PC-9 (cell line): ENCODE data around the gene TBC1D10B. TPM values are rescaled to one million over a fixed set of nuclear protein-coding genes. Genes with fewer than 3 reads are reported as not detected.

ENCODE experiments used
- BruUV-seq: library from RNA; stranded (reverse); fragments of 400-500 nt; replicated peaks from 2 replicates; lab custom pipeline; 2021; lab: Mats Ljungman, UMichigan
- CTCF ChIA-PET: fragments of 300-600 bp; sonication (Branson Sonifier 250); formaldehyde crosslinking; loops from one replicate; lab custom pipeline; 2022; ENCODE audit warnings: antibody characterized with exemption; lab: Charles Lee
- POLR2A ChIA-PET: fragments of 300-600 bp; sonication (Branson Sonifier 250); formaldehyde crosslinking; loops from one replicate; lab custom pipeline; 2022; ENCODE audit warnings: antibody characterized with exemption; ENCODE audit not compliant: unreplicated experiment; lab: Charles Lee
- DNase-seq, 2 experiments: peaks; one replicate each; pipeline versions ENCODE4 v3.0.0 to v3.0.0-alpha.2; 2015 to 2022; ENCODE audit warnings: mixed read lengths in 1 of 2
- H2AFZ ChIP-seq: fragments of 200-600 bp; sonication (generic); 2 replicates; pipeline ENCODE4 v1.8.1; 2017; ENCODE audit warnings: antibody characterized with exemption
- H3F3A ChIP-seq: fragments of 200-600 bp; sonication (generic); 2 replicates; pipeline ENCODE4 v1.8.1; 2017; ENCODE audit warnings: antibody characterized with exemption, mild to moderate bottlenecking, low read depth; ENCODE audit not compliant: insufficient read depth
- H3K27ac ChIP-seq: fragments of 200-600 bp; sonication (generic); 2 replicates; pipeline ENCODE4 v1.6.1; 2016; ENCODE audit warnings: mixed run types
- H3K27me3 ChIP-seq: fragments of 200-600 bp; sonication (generic); 2 replicates; pipeline ENCODE4 v1.6.1; 2016; ENCODE audit warnings: low read depth, mixed run types; ENCODE audit not compliant: insufficient read depth
- H3K36me3 ChIP-seq: fragments of 200-600 bp; sonication (generic); 2 replicates; pipeline ENCODE4 v1.6.1; 2016; ENCODE audit warnings: low read depth, mixed run types
- H3K4me1 ChIP-seq: fragments of 200-600 bp; sonication (generic); replicated peaks from 2 replicates; pipeline ENCODE4 v1.6.1; 2016; ENCODE audit warnings: mixed run types; ENCODE audit not compliant: insufficient read depth
- H3K4me2 ChIP-seq: fragments of 200-600 bp; sonication (generic); 2 replicates; pipeline ENCODE4 v1.6.1; 2017; ENCODE audit warnings: mixed run types
- H3K4me3 ChIP-seq: fragments of 200-600 bp; sonication (generic); 2 replicates; pipeline ENCODE4 v1.6.1; 2016; ENCODE audit warnings: mixed run types
- H3K79me2 ChIP-seq: fragments of 200-600 bp; sonication (generic); 2 replicates; pipeline ENCODE4 v1.6.1; 2017; ENCODE audit warnings: low read depth, mixed run types
- H3K9me2 ChIP-seq: fragments of 200-600 bp; sonication (generic); 2 replicates; pipeline ENCODE4 v1.8.1; 2017; ENCODE audit warnings: mild to moderate bottlenecking; ENCODE audit not compliant: insufficient read depth
- H3K9me3 ChIP-seq: fragments of 200-600 bp; sonication (generic); 2 replicates; pipeline ENCODE4 v1.8.1; 2016; ENCODE audit warnings: low read depth; ENCODE audit not compliant: insufficient read depth
- H4K20me1 ChIP-seq: fragments of 200-600 bp; sonication (generic); 2 replicates; pipeline ENCODE4 v1.8.1; 2017; ENCODE audit not compliant: insufficient read depth
- EZH2 ChIP-seq: fragments of 200-600 bp; sonication (generic); IDR thresholded peaks from 2 replicates; pipeline ENCODE4 v1.8.0; 2017; ENCODE audit warnings: antibody characterized with exemption, low read depth
- intact Hi-C: fragments of 100-400 bp; cut with micrococcal nuclease; formaldehyde crosslinking; loops from one replicate; pipeline ENCODE4 v1.10.0; 2022; ENCODE audit not compliant: unreplicated experiment
- total RNA-seq: library from RNA; stranded (reverse); gene quantifications from 2 replicates; pipeline ENCODE4 v1.2.3, GENCODE V29; 2021
- TF ChIP-seq, protein P1 (sequence below): fragments of 200-600 bp; sonication (generic); conservative IDR thresholded peaks from 2 replicates; pipeline ENCODE4 v1.6.1; 2017; ENCODE audit warnings: mixed run types, antibody characterized with exemption, mild to moderate bottlenecking, moderate library complexity

TBC1D10B gene
- total RNA-seq, 1 experiment from 2014 or later, result 85.0 TPM

DNA sequence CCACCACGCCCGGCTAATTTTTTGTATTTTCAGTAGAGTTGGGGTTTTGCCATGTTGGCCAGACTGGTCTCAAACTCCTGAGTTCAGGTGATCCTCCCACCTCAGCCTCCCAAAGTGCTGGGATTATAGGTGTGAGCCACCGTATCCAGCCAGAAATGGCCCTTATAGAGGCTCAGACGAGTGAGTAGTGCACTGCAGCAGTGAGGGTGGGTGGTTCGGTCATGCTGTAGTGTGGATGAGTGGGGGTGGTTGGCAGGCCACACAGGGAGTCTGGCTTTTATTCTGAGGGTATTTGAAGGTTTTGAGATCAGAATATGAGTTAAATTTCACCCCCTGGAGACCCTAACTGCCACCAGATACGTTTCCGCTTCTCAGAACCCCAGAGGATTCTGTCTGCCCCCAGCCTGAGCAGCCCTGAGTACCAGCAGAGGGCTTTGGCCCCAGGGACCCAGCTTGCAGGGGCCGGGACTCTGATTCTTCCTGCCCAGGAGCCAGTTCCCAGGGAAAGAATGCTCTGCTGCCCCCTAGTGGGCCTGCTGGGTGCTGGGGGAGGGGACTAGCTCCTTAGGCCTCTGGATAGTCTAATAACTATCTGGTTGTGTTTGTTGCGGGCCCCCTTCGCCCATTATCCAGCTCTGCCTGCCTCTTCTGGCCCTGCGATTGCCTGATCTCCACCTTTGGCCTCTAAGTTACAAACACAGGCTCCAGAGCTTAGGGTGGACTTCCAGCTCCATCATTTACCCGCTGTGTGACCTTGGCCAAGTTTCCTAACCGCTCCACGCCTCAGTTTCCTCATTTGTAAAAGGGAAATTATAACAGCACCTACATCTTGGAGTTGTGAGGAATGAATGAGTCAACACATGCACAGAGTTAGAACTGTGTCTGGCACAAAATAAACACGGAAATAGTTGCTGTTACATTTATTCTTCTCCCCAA is 39.1 kb upstream of the TBC1D10B start:
- Histone ChIP-seq H3K4me1 (peaks cover 19% of the 10 kb centered on the region), H3K79me2 (peaks cover 12% of the 10 kb centered on the region; the same call in 1 of the 2 replicates), H2AFZ (no peak overlapping the region), H3K9me3 (no peaks in the 10 kb centered on the region), H4K20me1 (no peaks in the 10 kb centered on the region), H3K27me3 (no peaks in the 10 kb centered on the region), H3F3A (peaks cover 12% of the 10 kb centered on the region; the same call in 1 of the 2 replicates), H3K27ac (no peak overlapping the region), H3K4me2 (peak overlapping the region; percentile 69), H3K4me3 (no peak overlapping the region), H3K36me3 (peaks cover 6% of the 10 kb centered on the region; the same call in 1 of the 2 replicates), H3K9me2 (no peaks in the 10 kb centered on the region)
- no TSS peak for BruUV-seq
- TF ChIP-seq EZH2, result no peak
- TF ChIP-seq, protein P1, sequence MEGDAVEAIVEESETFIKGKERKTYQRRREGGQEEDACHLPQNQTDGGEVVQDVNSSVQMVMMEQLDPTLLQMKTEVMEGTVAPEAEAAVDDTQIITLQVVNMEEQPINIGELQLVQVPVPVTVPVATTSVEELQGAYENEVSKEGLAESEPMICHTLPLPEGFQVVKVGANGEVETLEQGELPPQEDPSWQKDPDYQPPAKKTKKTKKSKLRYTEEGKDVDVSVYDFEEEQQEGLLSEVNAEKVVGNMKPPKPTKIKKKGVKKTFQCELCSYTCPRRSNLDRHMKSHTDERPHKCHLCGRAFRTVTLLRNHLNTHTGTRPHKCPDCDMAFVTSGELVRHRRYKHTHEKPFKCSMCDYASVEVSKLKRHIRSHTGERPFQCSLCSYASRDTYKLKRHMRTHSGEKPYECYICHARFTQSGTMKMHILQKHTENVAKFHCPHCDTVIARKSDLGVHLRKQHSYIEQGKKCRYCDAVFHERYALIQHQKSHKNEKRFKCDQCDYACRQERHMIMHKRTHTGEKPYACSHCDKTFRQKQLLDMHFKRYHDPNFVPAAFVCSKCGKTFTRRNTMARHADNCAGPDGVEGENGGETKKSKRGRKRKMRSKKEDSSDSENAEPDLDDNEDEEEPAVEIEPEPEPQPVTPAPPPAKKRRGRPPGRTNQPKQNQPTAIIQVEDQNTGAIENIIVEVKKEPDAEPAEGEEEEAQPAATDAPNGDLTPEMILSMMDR, result peak; percentile 95
- DNase-seq, result peak; percentile 76 to 95
- CTCF ChIA-PET, result interaction anchor here (0.6 to 1.9 kb wide), 11 partner anchors 8 to 320 kb away, joined by 3 to 9 read pairs (median 4); partner anchors contain the start of genes DCTPP1, TBC1D10B and ZNF48
- intact Hi-C loops, result loop anchor here (2.0 to 5.0 kb wide), 4 partner anchors 55 to 357 kb away; partner anchors contain the start of genes CD2BP2 and TBX6
- POLR2A ChIA-PET, result interaction anchor here (0.5 to 0.6 kb wide), 3 partner anchors 16 to 344 kb away, joined by 3 to 9 read pairs (median 5); partner anchors contain the start of gene ALDOA

DNA sequence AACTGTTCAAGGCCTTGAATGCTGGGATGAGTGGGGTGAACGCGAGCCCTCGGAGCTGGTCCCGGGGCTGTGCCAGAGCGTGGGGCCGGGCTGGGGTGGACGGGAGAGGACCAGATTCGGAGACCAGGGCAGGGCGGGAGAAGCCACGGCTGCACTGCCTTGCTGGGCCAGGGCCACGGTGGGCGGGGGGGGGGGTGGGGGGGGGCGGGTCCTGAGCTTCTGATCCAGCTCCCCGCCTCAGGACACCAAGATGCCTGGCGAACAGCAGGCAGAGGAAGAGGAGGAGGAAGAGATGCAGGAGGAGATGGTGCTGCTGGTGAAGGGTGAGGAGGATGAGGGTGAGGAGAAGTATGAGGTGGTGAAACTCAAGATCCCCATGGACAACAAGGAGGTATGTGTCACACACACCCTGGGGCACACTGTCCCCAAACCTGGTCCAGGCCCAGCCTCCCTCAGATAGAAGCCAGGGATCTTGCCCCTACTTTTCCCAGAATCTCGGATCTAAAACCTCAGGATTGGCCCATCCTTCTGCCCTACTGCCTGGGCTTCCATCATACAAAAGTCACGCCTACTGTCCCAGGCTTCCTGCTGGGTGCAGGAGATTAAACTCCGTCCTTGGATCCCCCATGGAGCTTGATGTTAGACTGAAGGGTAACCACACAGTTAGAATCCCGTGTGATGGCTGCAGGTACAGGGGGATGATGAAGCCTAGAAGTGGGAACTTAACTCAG is 37.7 kb upstream of the TBC1D10B start:
- POLR2A ChIA-PET, result interaction anchor here (0.5 to 1.2 kb wide), 12 partner anchors 8 to 332 kb away, joined by 3 to 16 read pairs (median 4); partner anchors contain the start of genes DCTPP1 and ZNF48
- intact Hi-C loops, result loop anchor here (1.0 to 5.0 kb wide), 5 partner anchors 31 to 356 kb away; partner anchors contain the start of genes CD2BP2 and TBX6
- CTCF ChIA-PET, result interaction anchor here (0.5 to 1.9 kb wide), 4 partner anchors 22 to 201 kb away, joined by 3 to 9 read pairs (median 4); partner anchors contain the start of gene DCTPP1
- DNase-seq, result peak in 1 of 2 experiments; percentile 51
- BruUV-seq, result no TSS peak
- no peaks in the 10 kb centered on the region for H3K9me2 ChIP-seq
- no peaks in the 10 kb centered on the region for H3K27me3 ChIP-seq
- TF ChIP-seq, protein P1, result no peak
- H2AFZ ChIP-seq, result peak overlapping the region; percentile 92
- peaks cover 12% of the 10 kb centered on the region; the same call in 1 of the 2 replicates for H3F3A ChIP-seq
- peak overlapping the region; percentile 86 for H3K4me3 ChIP-seq
- H3K4me1 ChIP-seq, result peaks cover 19% of the 10 kb centered on the region
- H3K9me3 ChIP-seq, result no peaks in the 10 kb centered on the region
- H3K79me2 ChIP-seq, result peaks cover 12% of the 10 kb centered on the region; the same call in 1 of the 2 replicates
- H4K20me1 ChIP-seq, result no peaks in the 10 kb centered on the region
- 0 out of 2 replicates have a peak overlapping the region, but pooled peaks have one; percentile 37 for H3K27ac ChIP-seq
- peak overlapping the region; percentile 69 for H3K4me2 ChIP-seq
- no peaks in the 10 kb centered on the region for H3K36me3 ChIP-seq
